Measurements from ENCODE around the gene MRAP. TPM values are rescaled to one million over a fixed set of nuclear protein-coding genes. Genes with fewer than 3 reads are reported as not detected.
"Not testable (repeated sequence)": the region's sequence is repeated elsewhere in the genome, so short reads cannot be mapped to it uniquely, and the experiment has no call there.

Gene MRAP
- total RNA-seq, 4 donors from 2014 or later = not detected

DNA sequence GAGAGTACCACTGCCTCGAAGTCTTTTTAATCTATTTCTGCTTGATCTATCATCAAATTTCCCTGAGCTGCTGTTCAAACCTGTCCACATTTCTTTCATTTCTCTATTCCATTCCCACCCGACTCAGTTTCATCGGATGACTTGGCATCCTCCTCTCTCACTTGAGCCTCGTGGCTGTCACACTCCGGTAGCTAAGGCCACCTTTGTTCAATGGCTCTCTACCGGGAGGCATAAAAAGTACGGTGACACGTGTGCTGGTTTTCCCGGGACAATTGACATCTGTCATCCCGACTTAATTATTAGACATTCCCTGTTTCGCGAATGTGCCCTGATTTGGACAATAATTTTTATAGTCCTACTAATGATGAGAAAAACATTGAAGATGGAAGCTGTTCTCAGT is 42.4 kb upstream of the MRAP start:
- TF ChIP-seq POLR2AphosphoS5 (IDR thresholded peaks at IDR 0.05) = no peak
- TF ChIP-seq, protein P1, sequence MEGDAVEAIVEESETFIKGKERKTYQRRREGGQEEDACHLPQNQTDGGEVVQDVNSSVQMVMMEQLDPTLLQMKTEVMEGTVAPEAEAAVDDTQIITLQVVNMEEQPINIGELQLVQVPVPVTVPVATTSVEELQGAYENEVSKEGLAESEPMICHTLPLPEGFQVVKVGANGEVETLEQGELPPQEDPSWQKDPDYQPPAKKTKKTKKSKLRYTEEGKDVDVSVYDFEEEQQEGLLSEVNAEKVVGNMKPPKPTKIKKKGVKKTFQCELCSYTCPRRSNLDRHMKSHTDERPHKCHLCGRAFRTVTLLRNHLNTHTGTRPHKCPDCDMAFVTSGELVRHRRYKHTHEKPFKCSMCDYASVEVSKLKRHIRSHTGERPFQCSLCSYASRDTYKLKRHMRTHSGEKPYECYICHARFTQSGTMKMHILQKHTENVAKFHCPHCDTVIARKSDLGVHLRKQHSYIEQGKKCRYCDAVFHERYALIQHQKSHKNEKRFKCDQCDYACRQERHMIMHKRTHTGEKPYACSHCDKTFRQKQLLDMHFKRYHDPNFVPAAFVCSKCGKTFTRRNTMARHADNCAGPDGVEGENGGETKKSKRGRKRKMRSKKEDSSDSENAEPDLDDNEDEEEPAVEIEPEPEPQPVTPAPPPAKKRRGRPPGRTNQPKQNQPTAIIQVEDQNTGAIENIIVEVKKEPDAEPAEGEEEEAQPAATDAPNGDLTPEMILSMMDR (IDR thresholded peaks at IDR 0.05) = no peak
- no peak for TF ChIP-seq EP300 (IDR thresholded peaks at IDR 0.05)
- TF ChIP-seq POLR2A (IDR thresholded peaks at IDR 0.05; ENCODE audit: low read depth) = no peak

DNA sequence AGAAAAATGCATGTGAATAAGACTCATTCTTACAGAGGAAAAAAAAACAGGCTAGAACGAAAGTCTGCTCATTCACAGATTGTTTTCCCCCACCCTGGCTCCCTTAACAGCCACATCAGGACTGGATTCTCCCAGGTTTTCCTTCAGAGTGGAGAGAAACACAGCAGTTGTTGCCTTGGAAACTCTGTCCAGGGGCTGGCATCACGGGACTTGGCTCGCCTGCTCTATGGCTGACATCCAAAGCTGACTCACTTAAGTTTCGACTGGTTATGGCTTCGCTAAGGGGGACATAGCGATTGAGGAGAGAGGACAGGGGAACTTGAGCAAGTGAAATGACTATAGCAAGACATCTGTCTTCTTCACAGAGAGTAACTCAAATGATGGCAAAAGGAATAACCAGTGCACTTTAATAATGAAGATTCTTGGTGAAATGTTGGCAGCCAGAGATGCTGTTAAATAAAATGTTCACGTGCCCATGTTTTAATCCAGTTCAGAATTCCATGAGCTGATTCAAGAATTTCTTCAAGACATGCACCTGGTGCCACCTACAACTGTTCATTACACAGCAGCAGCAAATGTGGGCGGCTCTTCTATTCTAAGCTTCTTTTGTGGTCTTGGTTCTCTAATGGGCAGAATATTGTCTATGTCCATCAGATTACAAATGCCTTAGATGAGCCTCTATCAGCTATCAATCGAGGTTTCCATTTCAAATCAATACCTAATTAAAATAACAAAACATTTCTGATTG is 41.6 kb upstream of the MRAP start:
- no peaks in the 10 kb centered on the region for H3K36me3 ChIP-seq
- no peak overlapping the region for H3K4me3 ChIP-seq
- TF ChIP-seq, protein P1 (IDR thresholded peaks at IDR 0.05) = no peak
- TF ChIP-seq POLR2AphosphoS5 (IDR thresholded peaks at IDR 0.05) = peak; percentile 71
- intact Hi-C loops (cut with DNase I) = loop anchor here (5.0 kb wide), 2 partner anchors 475 to 525 kb away; partner anchors contain the start of gene SCAF4
- H3K4me1 ChIP-seq = peaks cover 25 to 50% (median 48%) of the 10 kb centered on the region in 4 donors
- no peaks in the 10 kb centered on the region for H3K27me3 ChIP-seq
- no peak for DNase-seq (ENCODE audit: extremely low spot score)
- peak overlapping the region; percentile 45 to 57 (median 50) for H3K27ac ChIP-seq (replicated peaks in 1 of 4)
- whole genome bisulfite sequencing = 29% methylated on average over 9 of the region's 9 CpGs
- H3K9me3 ChIP-seq = no peaks in the 10 kb centered on the region

More for the DNA sequence above, 42.4 kb upstream of the MRAP start:
- Histone ChIP-seq H3K27ac (replicated peaks in 1 of 4) (peak overlapping the region; percentile 45 to 57 (median 50)), H3K4me1 (peaks cover 25 to 50% (median 48%) of the 10 kb centered on the region in 4 donors), H3K4me3 (no peak overlapping the region), H3K27me3 (no peaks in the 10 kb centered on the region), H3K9me3 (no peaks in the 10 kb centered on the region), H3K36me3 (no peaks in the 10 kb centered on the region)
- intact Hi-C loops (cut with DNase I) = loop anchor here (5.0 kb wide), 2 partner anchors 474 to 524 kb away; partner anchors contain the start of gene SCAF4
- DNase-seq (ENCODE audit: extremely low spot score) = no peak
- 84% methylated on average over 12 of the region's 12 CpGs for WGBS

DNA sequence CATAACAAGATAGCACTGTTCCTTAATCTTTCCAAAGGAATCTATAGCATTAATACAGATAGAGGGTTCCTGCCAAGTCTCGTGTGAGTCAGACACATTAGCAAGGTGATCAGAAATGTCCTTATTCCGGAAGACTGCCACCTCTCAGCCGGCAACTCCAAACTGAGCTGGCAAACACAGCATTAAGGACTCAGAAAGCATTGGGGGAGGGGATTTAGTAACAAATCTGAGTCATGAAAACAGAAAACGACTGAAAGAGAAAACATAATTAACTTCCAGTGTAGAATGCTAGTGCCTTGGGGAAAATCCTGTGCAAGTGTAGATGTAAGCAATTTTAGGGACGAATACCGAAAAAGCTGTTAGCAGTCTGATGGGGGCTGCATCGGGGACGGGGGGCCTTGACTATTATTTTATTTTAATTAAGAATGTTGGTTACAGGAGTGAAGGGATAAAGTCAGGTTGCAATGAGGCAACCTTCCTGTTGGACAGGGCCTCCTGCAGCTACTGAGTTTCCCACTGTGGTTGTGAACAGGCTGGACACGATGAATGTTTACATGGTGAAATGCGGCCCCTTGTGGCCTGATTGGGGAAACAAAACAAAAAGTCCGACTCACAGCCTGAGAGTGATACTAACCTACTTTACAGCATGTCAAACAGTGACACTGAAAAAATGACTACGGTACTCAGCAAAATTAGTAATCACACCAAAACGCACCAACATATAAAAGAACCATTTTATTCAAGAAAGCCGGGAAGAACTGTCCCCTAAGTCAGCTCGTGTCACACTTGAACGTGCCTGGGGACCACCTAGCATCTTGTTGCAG is 40.5 kb upstream of the MRAP start:
- Histone ChIP-seq H3K27ac (replicated peaks in 1 of 4) (peak overlapping the region in 1 of 4 donors; percentile 57), H3K27me3 (no peaks in the 10 kb centered on the region), H3K4me3 (no peak overlapping the region), H3K36me3 (no peaks in the 10 kb centered on the region), H3K4me1 (peaks cover 19 to 44% (median 39%) of the 10 kb centered on the region in 4 donors), H3K9me3 (no peaks in the 10 kb centered on the region)
- DNase-seq (ENCODE audit: extremely low spot score) = no peak
- intact Hi-C loops (cut with DNase I) = loop anchor here (2.0 to 5.0 kb wide), 3 partner anchors 391 to 526 kb away; partner anchors contain the start of gene SCAF4
- WGBS = 47% methylated on average over 16 of the region's 16 CpGs
- TF ChIP-seq, protein P1 (IDR thresholded peaks at IDR 0.05) = peak; percentile 70 to 77 (median 73)
- TF ChIP-seq POLR2A (IDR thresholded peaks at IDR 0.05; ENCODE audit: low read depth) (no peak), POLR2AphosphoS5 (IDR thresholded peaks at IDR 0.05) (peak in 1 of 2 donors; percentile 34), EP300 (IDR thresholded peaks at IDR 0.05) (no peak)

DNA sequence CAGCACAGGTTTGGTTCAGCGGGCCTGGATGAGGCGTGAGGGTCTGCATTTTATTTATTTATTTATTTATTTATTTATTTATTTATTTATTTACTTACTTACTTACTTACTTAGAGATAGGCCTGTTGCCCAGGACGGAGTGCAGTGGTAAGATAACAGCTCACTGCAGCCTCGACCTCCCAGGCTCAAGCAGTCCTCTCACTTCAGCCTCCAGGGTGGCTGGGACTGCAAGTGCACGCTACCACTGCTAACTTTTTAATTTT is 39.9 kb upstream of the MRAP start:
- not testable (repeated sequence) for H3K4me3 ChIP-seq; DNase-seq (ENCODE audit: extremely low spot score); H3K27me3 ChIP-seq; H3K27ac ChIP-seq (replicated peaks in 1 of 4); H3K36me3 ChIP-seq; H3K9me3 ChIP-seq
- intact Hi-C loops (cut with DNase I) = loop anchor here (2.0 to 5.0 kb wide), 3 partner anchors 392 to 526 kb away; partner anchors contain the start of gene SCAF4
- H3K4me1 ChIP-seq = peaks cover 15 to 38% (median 34%) of the 10 kb centered on the region in 4 donors
- WGBS = 85% methylated on average over 5 of the region's 5 CpGs

DNA sequence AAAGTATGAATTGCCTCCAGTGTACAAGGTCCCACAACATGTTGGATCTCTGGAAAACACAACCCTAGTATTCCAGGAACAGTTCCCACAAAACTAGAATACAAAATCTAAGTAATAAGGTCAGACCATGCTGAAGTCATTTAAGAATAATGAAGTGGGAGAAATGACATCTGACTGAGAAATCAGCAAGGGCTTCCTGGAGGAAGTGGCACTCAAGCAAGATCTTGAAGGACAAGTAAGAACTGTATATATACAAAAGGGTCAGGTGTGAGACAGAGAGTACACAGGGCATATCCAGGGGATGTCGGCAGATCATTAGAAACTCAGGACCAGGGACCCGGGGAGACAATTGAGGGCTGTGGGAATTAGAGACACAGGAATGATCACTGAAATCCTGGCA is 38.5 kb upstream of the MRAP start:
- Histone ChIP-seq H3K4me3 (no peak overlapping the region), H3K36me3 (no peaks in the 10 kb centered on the region), H3K27ac (replicated peaks in 1 of 4) (no peak overlapping the region), H3K4me1 (peaks cover 15 to 32% (median 26%) of the 10 kb centered on the region in 4 donors), H3K27me3 (no peaks in the 10 kb centered on the region), H3K9me3 (no peaks in the 10 kb centered on the region)
- intact Hi-C loops (cut with DNase I) = no loop called here
- no peak for DNase-seq (ENCODE audit: extremely low spot score)
- 83% methylated on average over 2 of the region's 2 CpGs for WGBS
- TF ChIP-seq POLR2AphosphoS5 (IDR thresholded peaks at IDR 0.05) = no peak
- TF ChIP-seq, protein P1 (IDR thresholded peaks at IDR 0.05) = no peak
- no peak for TF ChIP-seq EP300 (IDR thresholded peaks at IDR 0.05)
- TF ChIP-seq POLR2A (IDR thresholded peaks at IDR 0.05; ENCODE audit: low read depth) = no peak
